ENCODE results near the gene PLXNA2. TPM values are rescaled to one million over a fixed set of nuclear protein-coding genes. Genes with fewer than 3 reads are reported as not detected.

PLXNA2 gene
- total and polyA plus RNA-seq, 2 of the 13 experiments (the other 11 are each of a cell fraction or from before 2014, with no cell fraction given) = 1.1 to 2.1 TPM

GRCh38 chr1:208251911-208252835 is 8.0 kb upstream of the PLXNA2 start (continued):
- TF ChIP-seq GFI1 (CRISPR knock-in tag; IDR thresholded peaks at IDR 0.05; ENCODE audit: borderline replicate concordance) (0 out of 2 replicates have a peak, but pooled peaks have one; percentile 15), ZMYM2 (CRISPR knock-in tag; IDR thresholded peaks at IDR 0.05) (no peak), NFRKB (IDR thresholded peaks at IDR 0.05) (no peak)

GRCh38 chr1:208251015-208251414 is 6.8 kb upstream of the PLXNA2 start:
- TF ChIP-seq ARNT (IDR thresholded peaks at IDR 0.05) (no peak), HNF4A (CRISPR knock-in tag; IDR thresholded peaks at IDR 0.05) (peak; percentile 30; the same call in 1 of the 2 replicates), FOXP4 (CRISPR knock-in tag; IDR thresholded peaks at IDR 0.05) (peak; percentile 31; the same call in 1 of the 2 replicates), KDM2A (CRISPR knock-in tag; IDR thresholded peaks at IDR 0.05; ENCODE audit: borderline replicate concordance, low read depth) (no peak)
- BruUV-seq (replicated peaks) = no TSS peak
- 4% methylated on average over 3 of the region's 5 CpGs for WGBS (ENCODE audit: low lambda C conversion rate)
- intact Hi-C loops (cut with micrococcal nuclease; ENCODE audit: unreplicated experiment) = no loop called here
- ChIA-PET CTCF (ENCODE audit: low intra/inter-chr PET ratio, low total read pairs) (no interaction called here), POLR2A (no interaction called here)
- peaks cover 45% of the 10 kb centered on the region for H3K4me1 ChIP-seq (ENCODE audit: insufficient read depth, low read length)
- DNase-seq (ENCODE audit: low spot score) = no peak
- H3K79me2 ChIP-seq (ENCODE audit: insufficient read depth, low read length) = no peaks in the 10 kb centered on the region
- peaks cover 0 to 12% of the 10 kb centered on the region in 2 experiments; a peak in 2 of 5 replicates for H3K27me3 ChIP-seq (ENCODE audit: control insufficient read depth in 1 of 2, insufficient read depth in 2 of 2, low read length in 2 of 2)
- ATAC-seq = peak; percentile 12; the same call in 2 of the 3 replicates
- in situ Hi-C loops (cut with HindIII; ENCODE audit: extremely low pct_ligation_motif_present, low pct_unique_long_range_greater_than_20kb) = no loop called here
- H3K36me3 ChIP-seq (replicated peaks in 1 of 2; ENCODE audit: control insufficient read depth in 1 of 2, insufficient read depth in 2 of 2, low read length in 2 of 2) = no peaks in the 10 kb centered on the region
- FAIRE-seq = no peak
- H3K4me2 ChIP-seq (ENCODE audit: low read depth, low read length) = no peak overlapping the region
- H3K4me3 ChIP-seq (replicated peaks in 1 of 3; ENCODE audit: insufficient read depth in 1 of 3, low read depth in 2 of 3, low read length in 3 of 3) = no peak overlapping the region
- H4K20me1 ChIP-seq (ENCODE audit: insufficient read depth, low read length) = no peaks in the 10 kb centered on the region
- no peak overlapping the region for H3K9ac ChIP-seq (ENCODE audit: insufficient read depth, low read depth, low read length)
- H3K9me3 ChIP-seq (ENCODE audit: low read length) = no peaks in the 10 kb centered on the region
- H2AFZ ChIP-seq (ENCODE audit: low read length) = no peak overlapping the region
- H3K27ac ChIP-seq (ENCODE audit: extremely low read length, insufficient read depth, low read length) = no peak overlapping the region

Data from HepG2 (cell line).